GM12872 (cell line): ENCODE results near the gene DPP9.

ENCODE experiments used
- CTCF ChIP-seq: IDR thresholded peaks from 3 replicates; pipeline ENCODE4 v1.5.1; 2011; ENCODE audit warnings: low read depth, mild to moderate bottlenecking, low read length, moderate library complexity; ENCODE audit not compliant: insufficient read depth

Gene DPP9

GRCh38 chr19:4711211-4711610 is 12.4 kb downstream of the DPP9 start:
- TF ChIP-seq CTCF = no peak

GRCh38 chr19:4710281-4710600 is 13.4 kb downstream of the DPP9 start:
- TF ChIP-seq CTCF = no peak

GRCh38 chr19:4709440-4710280 is 14.0 kb downstream of the DPP9 start:
- TF ChIP-seq CTCF = no peak

- no peak for TF ChIP-seq CTCF
Measured at GRCh38 chr19:4707956-4708650, 15.5 kb downstream of the DPP9 start.

GRCh38 chr19:4707322-4707721 is 16.3 kb downstream of the DPP9 start:
- TF ChIP-seq CTCF = no peak

GRCh38 chr19:4705413-4706131 is 18.1 kb downstream of the DPP9 start:
- no peak for TF ChIP-seq CTCF

- TF ChIP-seq CTCF = no peak
Measured at GRCh38 chr19:4704317-4704673, 19.3 kb downstream of the DPP9 start.
